ENCODE data around the gene PIGQ. TPM values are rescaled to one million over a fixed set of nuclear protein-coding genes. Genes with fewer than 3 reads are reported as not detected.

The PIGQ gene
- total and polyA plus RNA-seq, 2 of the 13 experiments (the other 11 are each of a cell fraction or from before 2014, with no cell fraction given) = 7.7 to 19.7 TPM

- TF ChIP-seq CC2D1A (CRISPR knock-in tag; IDR thresholded peaks at IDR 0.05) (no peak), TBL1XR1 (IDR thresholded peaks at IDR 0.05; ENCODE audit: borderline replicate concordance, low read length, partially characterized antibody) (no peak), ZFAT (CRISPR knock-in tag; conservative IDR thresholded peaks at IDR 0.05) (no peak), PPARG (CRISPR knock-in tag; conservative IDR thresholded peaks at IDR 0.05) (0 out of 2 replicates have a peak, but pooled peaks have one; percentile 42), ATF6 (CRISPR knock-in tag; conservative IDR thresholded peaks at IDR 0.05) (no peak), SP4 (CRISPR knock-in tag; IDR thresholded peaks at IDR 0.05) (peak; percentile 58), TRIM22 (IDR thresholded peaks at IDR 0.05) (no peak), HHEX (CRISPR knock-in tag; IDR thresholded peaks at IDR 0.05) (no peak), NFATC3 (CRISPR knock-in tag; IDR thresholded peaks at IDR 0.05) (no peak), NFYC (CRISPR knock-in tag; IDR thresholded peaks at IDR 0.05) (no peak), ZNF292 (CRISPR knock-in tag; IDR thresholded peaks at IDR 0.05; ENCODE audit: borderline replicate concordance, low read depth) (peak; percentile 82; the same call in 1 of the 2 replicates), SNAI1 (CRISPR knock-in tag; IDR thresholded peaks at IDR 0.05; ENCODE audit: borderline replicate concordance) (no peak; the same call in 1 of the 2 replicates), ZNF746 (CRISPR knock-in tag; IDR thresholded peaks at IDR 0.05) (peak; percentile 77)
- TF ChIP-seq, protein P1, sequence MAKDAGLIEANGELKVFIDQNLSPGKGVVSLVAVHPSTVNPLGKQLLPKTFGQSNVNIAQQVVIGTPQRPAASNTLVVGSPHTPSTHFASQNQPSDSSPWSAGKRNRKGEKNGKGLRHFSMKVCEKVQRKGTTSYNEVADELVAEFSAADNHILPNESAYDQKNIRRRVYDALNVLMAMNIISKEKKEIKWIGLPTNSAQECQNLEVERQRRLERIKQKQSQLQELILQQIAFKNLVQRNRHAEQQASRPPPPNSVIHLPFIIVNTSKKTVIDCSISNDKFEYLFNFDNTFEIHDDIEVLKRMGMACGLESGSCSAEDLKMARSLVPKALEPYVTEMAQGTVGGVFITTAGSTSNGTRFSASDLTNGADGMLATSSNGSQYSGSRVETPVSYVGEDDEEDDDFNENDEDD (CRISPR knock-in tag; IDR thresholded peaks at IDR 0.05; ENCODE audit: borderline replicate concordance) = no peak; the same call in 1 of the 2 replicates
- TF ChIP-seq, protein P2, sequence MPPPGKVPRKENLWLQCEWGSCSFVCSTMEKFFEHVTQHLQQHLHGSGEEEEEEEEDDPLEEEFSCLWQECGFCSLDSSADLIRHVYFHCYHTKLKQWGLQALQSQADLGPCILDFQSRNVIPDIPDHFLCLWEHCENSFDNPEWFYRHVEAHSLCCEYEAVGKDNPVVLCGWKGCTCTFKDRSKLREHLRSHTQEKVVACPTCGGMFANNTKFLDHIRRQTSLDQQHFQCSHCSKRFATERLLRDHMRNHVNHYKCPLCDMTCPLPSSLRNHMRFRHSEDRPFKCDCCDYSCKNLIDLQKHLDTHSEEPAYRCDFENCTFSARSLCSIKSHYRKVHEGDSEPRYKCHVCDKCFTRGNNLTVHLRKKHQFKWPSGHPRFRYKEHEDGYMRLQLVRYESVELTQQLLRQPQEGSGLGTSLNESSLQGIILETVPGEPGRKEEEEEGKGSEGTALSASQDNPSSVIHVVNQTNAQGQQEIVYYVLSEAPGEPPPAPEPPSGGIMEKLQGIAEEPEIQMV (CRISPR knock-in tag; IDR thresholded peaks at IDR 0.05; ENCODE audit: low read depth) = 0 out of 2 replicates have a peak, but pooled peaks have one; percentile 62
- TF ChIP-seq, protein P3, sequence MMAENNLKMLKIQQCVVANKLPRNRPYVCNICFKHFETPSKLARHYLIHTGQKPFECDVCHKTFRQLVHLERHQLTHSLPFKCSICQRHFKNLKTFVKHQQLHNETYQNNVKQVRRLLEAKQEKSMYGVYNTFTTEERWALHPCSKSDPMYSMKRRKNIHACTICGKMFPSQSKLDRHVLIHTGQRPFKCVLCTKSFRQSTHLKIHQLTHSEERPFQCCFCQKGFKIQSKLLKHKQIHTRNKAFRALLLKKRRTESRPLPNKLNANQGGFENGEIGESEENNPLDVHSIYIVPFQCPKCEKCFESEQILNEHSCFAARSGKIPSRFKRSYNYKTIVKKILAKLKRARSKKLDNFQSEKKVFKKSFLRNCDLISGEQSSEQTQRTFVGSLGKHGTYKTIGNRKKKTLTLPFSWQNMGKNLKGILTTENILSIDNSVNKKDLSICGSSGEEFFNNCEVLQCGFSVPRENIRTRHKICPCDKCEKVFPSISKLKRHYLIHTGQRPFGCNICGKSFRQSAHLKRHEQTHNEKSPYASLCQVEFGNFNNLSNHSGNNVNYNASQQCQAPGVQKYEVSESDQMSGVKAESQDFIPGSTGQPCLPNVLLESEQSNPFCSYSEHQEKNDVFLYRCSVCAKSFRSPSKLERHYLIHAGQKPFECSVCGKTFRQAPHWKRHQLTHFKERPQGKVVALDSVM (CRISPR knock-in tag; IDR thresholded peaks at IDR 0.05) = peak; percentile 94
- TF ChIP-seq, protein P4, sequence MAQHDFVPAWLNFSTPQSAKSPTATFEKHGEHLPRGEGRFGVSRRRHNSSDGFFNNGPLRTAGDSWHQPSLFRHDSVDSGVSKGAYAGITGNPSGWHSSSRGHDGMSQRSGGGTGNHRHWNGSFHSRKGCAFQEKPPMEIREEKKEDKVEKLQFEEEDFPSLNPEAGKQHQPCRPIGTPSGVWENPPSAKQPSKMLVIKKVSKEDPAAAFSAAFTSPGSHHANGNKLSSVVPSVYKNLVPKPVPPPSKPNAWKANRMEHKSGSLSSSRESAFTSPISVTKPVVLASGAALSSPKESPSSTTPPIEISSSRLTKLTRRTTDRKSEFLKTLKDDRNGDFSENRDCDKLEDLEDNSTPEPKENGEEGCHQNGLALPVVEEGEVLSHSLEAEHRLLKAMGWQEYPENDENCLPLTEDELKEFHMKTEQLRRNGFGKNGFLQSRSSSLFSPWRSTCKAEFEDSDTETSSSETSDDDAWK (CRISPR knock-in tag; IDR thresholded peaks at IDR 0.05) = no peak
These were observed 11.3 kb upstream of the PIGQ start (continued) for GRCh38 chr16:558298-559020.

Measured in HepG2 (cell line).